PC-3 (cell line): Measurements from ENCODE around the gene FMNL2. TPM values are rescaled to one million over a fixed set of nuclear protein-coding genes. Genes with fewer than 3 reads are reported as not detected.

Experiments used
- ATAC-seq: fragments of 200-7000 bp; cut with Tn5 transposase; 2 replicates; pipeline ENCODE4 v1.9.1; 2020; ENCODE audit warnings: mild to moderate bottlenecking, moderate library complexity
- BruUV-seq: library from RNA; stranded (reverse); fragments of 400-500 nt; replicated peaks from 2 replicates; lab custom pipeline; 2021; lab: Mats Ljungman, UMichigan
- CTCF ChIA-PET: fragments of 300-600 bp; sonication (Branson Sonifier 250); formaldehyde crosslinking; loops from one replicate; lab custom pipeline; 2022; ENCODE audit warnings: antibody characterized with exemption; lab: Charles Lee
- POLR2A ChIA-PET: fragments of 300-600 bp; sonication (Branson Sonifier 250); formaldehyde crosslinking; loops from one replicate; lab custom pipeline; 2022; ENCODE audit warnings: antibody characterized with exemption; ENCODE audit not compliant: unreplicated experiment; lab: Charles Lee
- DNase-seq: peaks from one replicate; pipeline ENCODE4 v3.0.0-alpha.2; 2015
- H2AFZ ChIP-seq: fragments of 300-600 bp; sonication (generic); 2 replicates; pipeline ENCODE4 v1.6.0; 2016; ENCODE audit warnings: antibody characterized with exemption, low read length
- H3F3A ChIP-seq: fragments of 300-600 bp; sonication (generic); one replicate; pipeline ENCODE4 v1.6.0; 2017; ENCODE audit warnings: antibody characterized with exemption, low read length, control low read depth, mild to moderate bottlenecking; ENCODE audit not compliant: unreplicated experiment
- H3K27ac ChIP-seq: fragments of 300-600 bp; sonication (generic); 2 replicates; pipeline ENCODE4 v1.5.1; 2016; ENCODE audit warnings: mild to moderate bottlenecking, low read length
- H3K27me3 ChIP-seq: fragments of 300-600 bp; sonication (generic); 2 replicates; pipeline ENCODE4 v1.6.1; 2016; ENCODE audit warnings: low read length, mixed read lengths
- H3K36me3 ChIP-seq: fragments of 300-600 bp; sonication (generic); 2 replicates; pipeline ENCODE4 v1.6.1; 2016; ENCODE audit warnings: low read depth, mixed run types, low read length, mixed read lengths
- H3K4me1 ChIP-seq: fragments of 300-600 bp; sonication (generic); 2 replicates; pipeline ENCODE4 v1.5.1; 2016; ENCODE audit warnings: low read length; ENCODE audit not compliant: insufficient read depth
- H3K4me2 ChIP-seq: fragments of 300-600 bp; sonication (generic); 2 replicates; pipeline ENCODE4 v1.6.0; 2016; ENCODE audit warnings: low read length
- H3K4me3 ChIP-seq: fragments of 300-600 bp; sonication (generic); 2 replicates; pipeline ENCODE4 v1.5.1; 2016; ENCODE audit warnings: mild to moderate bottlenecking, low read length, mixed read lengths
- H3K79me2 ChIP-seq: fragments of 300-600 bp; sonication (generic); 2 replicates; pipeline ENCODE4 v1.6.1; 2017; ENCODE audit warnings: low read length, mixed read lengths
- H3K9ac ChIP-seq: fragments of 300-600 bp; sonication (generic); 2 replicates; pipeline ENCODE4 v1.6.0; 2016; ENCODE audit warnings: mild to moderate bottlenecking, low read length
- H3K9me2 ChIP-seq: fragments of 300-600 bp; sonication (generic); replicated peaks from 2 replicates; pipeline ENCODE4 v1.6.1; 2016; ENCODE audit warnings: mixed run types, low read length, mixed read lengths
- H3K9me3 ChIP-seq: fragments of 300-600 bp; sonication (generic); 2 replicates; pipeline ENCODE4 v1.6.1; 2016; ENCODE audit warnings: low read length, mixed read lengths
- H4K20me1 ChIP-seq: fragments of 300-600 bp; sonication (generic); 2 replicates; pipeline ENCODE4 v1.6.1; 2016; ENCODE audit warnings: low read length, mixed read lengths
- CTCF ChIP-seq: fragments of 300-600 bp; sonication (generic); conservative IDR thresholded peaks from 2 replicates; pipeline ENCODE4 v1.5.1; 2017; ENCODE audit warnings: antibody characterized with exemption, low read depth, mild to moderate bottlenecking, low read length
- EZH2 ChIP-seq: fragments of 300-600 bp; sonication (generic); IDR thresholded peaks from one replicate; pipeline ENCODE4 v1.6.1; 2017; ENCODE audit warnings: antibody characterized with exemption, mild to moderate bottlenecking, low read length; ENCODE audit not compliant: unreplicated experiment
- EZH2phosphoT487 ChIP-seq: fragments of 300-600 bp; sonication (generic); IDR thresholded peaks from 2 replicates; pipeline ENCODE4 v1.6.1; 2018; ENCODE audit warnings: mild to moderate bottlenecking, antibody characterized with exemption, low read length, borderline replicate concordance
- intact Hi-C: fragments of 100-400 bp; cut with micrococcal nuclease; formaldehyde crosslinking; loops from 2 replicates; pipeline ENCODE4 v1.9.0; 2023
- total RNA-seq: library from RNA; depleted of rRNA; stranded (reverse); fragments of >200 nt; gene quantifications from 2 replicates; pipeline ENCODE4 v1.2.3, GENCODE V29; 2014

FMNL2 gene
- total RNA-seq, 1 experiment from 2014 or later: 15.8 TPM

DNA sequence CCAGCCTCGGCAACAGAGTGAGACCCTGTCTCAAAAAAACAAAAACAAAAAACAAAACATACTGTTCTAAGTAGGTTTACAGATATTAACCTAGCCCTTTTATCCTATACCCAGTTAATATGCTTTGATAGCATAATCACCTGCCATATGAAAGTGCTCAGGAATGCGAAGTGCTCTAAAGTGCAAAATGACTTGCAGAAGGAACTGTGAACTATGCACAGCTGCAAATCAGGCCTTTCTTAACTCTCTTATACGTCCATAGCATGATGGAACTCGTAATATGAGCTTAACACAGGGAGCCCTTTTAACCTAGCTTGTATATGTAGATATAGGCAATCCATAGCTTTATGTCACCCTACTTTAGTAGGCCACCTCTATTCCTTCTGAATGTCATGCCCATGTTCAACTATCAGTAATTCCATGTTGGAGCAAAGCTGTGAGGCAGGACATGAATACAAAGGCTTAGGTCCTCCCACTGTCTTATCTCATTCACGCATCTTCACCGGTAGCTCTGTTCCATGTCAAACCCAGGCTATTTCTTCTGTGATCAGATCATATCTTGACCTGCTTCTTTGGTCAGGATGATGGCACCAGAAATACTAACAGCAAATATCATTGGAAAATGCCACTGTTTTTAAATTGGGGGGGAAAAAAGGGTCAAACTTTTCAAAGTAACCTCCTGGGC lies 309.4 kb downstream of the FMNL2 start:
- H3K9ac ChIP-seq: no peak overlapping the region
- POLR2A ChIA-PET: no interaction called here
- H3K4me1 ChIP-seq: peaks cover 20% of the 10 kb centered on the region
- no TSS peak for BruUV-seq
- H3K4me2 ChIP-seq: no peak overlapping the region
- no peak for ATAC-seq
- peaks cover 24% of the 10 kb centered on the region; the same call in 1 of the 2 replicates for H3K36me3 ChIP-seq
- H3K27ac ChIP-seq: no peak overlapping the region
- H3K79me2 ChIP-seq: no peaks in the 10 kb centered on the region
- CTCF ChIA-PET: no interaction called here
- intact Hi-C loops: no loop called here
- no peaks in the 10 kb centered on the region for H4K20me1 ChIP-seq
- H3K27me3 ChIP-seq: no peaks in the 10 kb centered on the region
- no peak overlapping the region for H3K4me3 ChIP-seq
- DNase-seq: no peak
- H2AFZ ChIP-seq: no peak overlapping the region
- no peaks in the 10 kb centered on the region for H3K9me3 ChIP-seq
- H3F3A ChIP-seq: peaks cover 3% of the 10 kb centered on the region
- no peaks in the 10 kb centered on the region for H3K9me2 ChIP-seq
- TF ChIP-seq EZH2: no peak
- TF ChIP-seq EZH2phosphoT487: no peak
- no peak for TF ChIP-seq CTCF

- intact Hi-C loops: no loop called here
- H3K9me2 ChIP-seq: no peaks in the 10 kb centered on the region
- H3F3A ChIP-seq: peaks cover 3% of the 10 kb centered on the region
- H3K36me3 ChIP-seq: peaks cover 15% of the 10 kb centered on the region; the same call in 1 of the 2 replicates
- TF ChIP-seq EZH2: no peak
- no peak for TF ChIP-seq EZH2phosphoT487
- TF ChIP-seq CTCF: no peak
- ChIA-PET CTCF (interaction anchor here (0.6 to 1.7 kb wide), 2 partner anchors 10 to 471 kb away, joined by 3 to 8 read pairs; partner anchors contain the start of gene STAM2), POLR2A (interaction anchor here (0.6 to 0.7 kb wide), 4 partner anchors 16 to 591 kb away, joined by 3 to 9 read pairs (median 6); no protein-coding TSS in a partner anchor)
- no peak overlapping the region for H2AFZ ChIP-seq
- BruUV-seq: no TSS peak
- no peak for DNase-seq
- no peaks in the 10 kb centered on the region for H3K79me2 ChIP-seq
- H3K4me3 ChIP-seq: no peak overlapping the region
- H4K20me1 ChIP-seq: no peaks in the 10 kb centered on the region
- H3K27me3 ChIP-seq: no peaks in the 10 kb centered on the region
- no peak overlapping the region for H3K4me2 ChIP-seq
- H3K9ac ChIP-seq: no peak overlapping the region
- no peak for ATAC-seq
- H3K4me1 ChIP-seq: peaks cover 20% of the 10 kb centered on the region
- no peaks in the 10 kb centered on the region for H3K9me3 ChIP-seq
- no peak overlapping the region for H3K27ac ChIP-seq
These were observed 311.3 kb downstream of the FMNL2 start for GRCh38 chr2:152646264-152646663.

DNA sequence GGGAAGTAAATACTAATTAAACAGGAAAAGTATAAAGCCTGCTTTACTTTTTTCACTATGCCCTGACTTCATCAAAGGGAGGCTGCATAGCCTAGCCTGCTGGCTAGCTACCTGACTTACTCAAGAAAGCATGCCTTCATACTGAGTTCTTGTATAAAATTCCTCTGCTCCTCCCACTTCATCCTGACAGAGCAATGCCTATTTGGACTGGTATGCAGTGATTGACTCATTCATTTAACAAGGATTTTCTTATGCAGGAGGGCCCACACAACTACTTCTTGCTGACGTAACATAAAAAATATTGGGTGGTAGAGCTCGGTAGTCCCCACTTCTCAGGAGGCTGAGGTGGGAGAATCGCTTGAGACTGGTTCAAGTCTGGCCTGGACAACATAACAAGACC lies 311.8 kb downstream of the FMNL2 start:
- BruUV-seq: no TSS peak
- TF ChIP-seq EZH2phosphoT487: no peak
- TF ChIP-seq EZH2: no peak
- no peak for TF ChIP-seq CTCF
- POLR2A ChIA-PET: interaction anchor here (0.6 to 0.7 kb wide), 5 partner anchors 17 to 592 kb away, joined by 3 to 9 read pairs (median 5); partner anchors contain the start of gene PRPF40A

More for the DNA sequence above, 311.8 kb downstream of the FMNL2 start:
- ATAC-seq (peak; percentile 91), DNase-seq (peak; percentile 88)
- intact Hi-C loops: no loop called here
- no peaks in the 10 kb centered on the region for H3K9me2 ChIP-seq
- CTCF ChIA-PET: interaction anchor here (0.6 to 1.7 kb wide), 3 partner anchors 11 to 471 kb away, joined by 3 to 8 read pairs (median 3); partner anchors contain the start of gene STAM2
- H2AFZ ChIP-seq: no peak overlapping the region
- H3F3A ChIP-seq: peaks cover 3% of the 10 kb centered on the region
- H3K9ac ChIP-seq: no peak overlapping the region
- no peaks in the 10 kb centered on the region for H4K20me1 ChIP-seq
- peak overlapping the region; percentile 11; the same call in 1 of the 2 replicates for H3K27ac ChIP-seq
- H3K79me2 ChIP-seq: no peaks in the 10 kb centered on the region
- peaks cover 20% of the 10 kb centered on the region for H3K4me1 ChIP-seq
- H3K36me3 ChIP-seq: peaks cover 13% of the 10 kb centered on the region; the same call in 1 of the 2 replicates
- H3K4me3 ChIP-seq: no peak overlapping the region
- no peaks in the 10 kb centered on the region for H3K27me3 ChIP-seq
- H3K9me3 ChIP-seq: no peaks in the 10 kb centered on the region
- H3K4me2 ChIP-seq: no peak overlapping the region
